ENCODE results near the gene CINP. TPM values are rescaled to one million over a fixed set of nuclear protein-coding genes. Genes with fewer than 3 reads are reported as not detected.

The CINP gene
- total and polyA plus RNA-seq, 2 experiments from 2014 or later: 54.0 to 63.1 TPM

DNA sequence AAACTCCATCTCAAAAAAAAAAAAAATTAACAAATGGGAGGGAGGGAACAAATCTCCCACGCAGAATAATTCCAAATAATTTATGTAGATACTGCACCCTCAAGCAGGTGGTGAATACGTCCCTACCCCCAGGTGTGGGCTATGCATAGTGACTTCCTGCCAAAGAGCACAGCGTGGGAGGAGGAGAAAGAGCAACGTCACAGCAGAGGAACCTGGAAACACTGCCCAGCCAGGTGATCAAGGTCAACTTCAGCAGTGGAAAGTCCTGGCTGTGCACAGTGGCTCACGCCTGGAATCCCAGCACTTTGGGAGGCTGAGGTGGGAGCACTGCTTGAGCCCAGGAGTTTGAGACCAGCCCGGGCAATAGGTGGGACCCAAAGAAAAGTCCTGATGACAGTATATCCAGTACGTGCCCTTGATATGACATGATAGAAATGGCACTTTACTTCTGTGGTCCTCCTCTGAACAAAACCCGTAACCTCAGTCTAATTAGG lies 9.5 kb downstream of the CINP start:
- Histone ChIP-seq H3K4me3 (no peak overlapping the region), H3K9me2 (ENCODE audit: insufficient read depth) (no peaks in the 10 kb centered on the region), H2AFZ (no peak overlapping the region), H3F3A (replicated peaks; ENCODE audit: low read depth) (0 out of 2 replicates have a peak, but pooled peaks cover 7% of the 10 kb centered on the region), H3K27me3 (ENCODE audit: insufficient read depth) (no peaks in the 10 kb centered on the region), H3K79me2 (replicated peaks; ENCODE audit: insufficient read depth) (no peaks in the 10 kb centered on the region), H4K20me1 (replicated peaks; ENCODE audit: insufficient read depth) (no peaks in the 10 kb centered on the region; the same call in 1 of the 2 replicates), H3K27ac (ENCODE audit: low read depth) (no peak overlapping the region), H3K4me2 (no peak overlapping the region), H3K4me1 (ENCODE audit: insufficient read depth) (no peaks in the 10 kb centered on the region), H3K36me3 (ENCODE audit: insufficient read depth) (peaks cover 13% of the 10 kb centered on the region)
- Mint-ChIP-seq H3K4me1 (no peaks in the 10 kb centered on the region), H3K36me3 (ENCODE audit: low read depth) (peaks cover 40% of the 10 kb centered on the region), H3K27ac (no peak overlapping the region), H3K27me3 (ENCODE audit: insufficient read depth, low read depth, poor library complexity) (peaks cover 4% of the 10 kb centered on the region), H3K9me3 (no peaks in the 10 kb centered on the region), H3K4me3 (no peak overlapping the region)
- ATAC-seq (no peak), DNase-seq (ENCODE audit: low spot score) (no peak)
- no peak for TF ChIP-seq ZNF114 (CRISPR knock-in tag; IDR thresholded peaks at IDR 0.05)
- no peak for TF ChIP-seq POLR2AphosphoS5 (IDR thresholded peaks at IDR 0.05; ENCODE audit: low read depth)
- no peak for TF ChIP-seq EZH2phosphoT487 (IDR thresholded peaks at IDR 0.05; ENCODE audit: unreplicated experiment)
- TF ChIP-seq, protein P1, sequence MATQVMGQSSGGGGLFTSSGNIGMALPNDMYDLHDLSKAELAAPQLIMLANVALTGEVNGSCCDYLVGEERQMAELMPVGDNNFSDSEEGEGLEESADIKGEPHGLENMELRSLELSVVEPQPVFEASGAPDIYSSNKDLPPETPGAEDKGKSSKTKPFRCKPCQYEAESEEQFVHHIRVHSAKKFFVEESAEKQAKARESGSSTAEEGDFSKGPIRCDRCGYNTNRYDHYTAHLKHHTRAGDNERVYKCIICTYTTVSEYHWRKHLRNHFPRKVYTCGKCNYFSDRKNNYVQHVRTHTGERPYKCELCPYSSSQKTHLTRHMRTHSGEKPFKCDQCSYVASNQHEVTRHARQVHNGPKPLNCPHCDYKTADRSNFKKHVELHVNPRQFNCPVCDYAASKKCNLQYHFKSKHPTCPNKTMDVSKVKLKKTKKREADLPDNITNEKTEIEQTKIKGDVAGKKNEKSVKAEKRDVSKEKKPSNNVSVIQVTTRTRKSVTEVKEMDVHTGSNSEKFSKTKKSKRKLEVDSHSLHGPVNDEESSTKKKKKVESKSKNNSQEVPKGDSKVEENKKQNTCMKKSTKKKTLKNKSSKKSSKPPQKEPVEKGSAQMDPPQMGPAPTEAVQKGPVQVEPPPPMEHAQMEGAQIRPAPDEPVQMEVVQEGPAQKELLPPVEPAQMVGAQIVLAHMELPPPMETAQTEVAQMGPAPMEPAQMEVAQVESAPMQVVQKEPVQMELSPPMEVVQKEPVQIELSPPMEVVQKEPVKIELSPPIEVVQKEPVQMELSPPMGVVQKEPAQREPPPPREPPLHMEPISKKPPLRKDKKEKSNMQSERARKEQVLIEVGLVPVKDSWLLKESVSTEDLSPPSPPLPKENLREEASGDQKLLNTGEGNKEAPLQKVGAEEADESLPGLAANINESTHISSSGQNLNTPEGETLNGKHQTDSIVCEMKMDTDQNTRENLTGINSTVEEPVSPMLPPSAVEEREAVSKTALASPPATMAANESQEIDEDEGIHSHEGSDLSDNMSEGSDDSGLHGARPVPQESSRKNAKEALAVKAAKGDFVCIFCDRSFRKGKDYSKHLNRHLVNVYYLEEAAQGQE (IDR thresholded peaks at IDR 0.05; ENCODE audit: unreplicated experiment): no peak
- no peak for TF ChIP-seq CREB1 (CRISPR knock-in tag; IDR thresholded peaks at IDR 0.05; ENCODE audit: low read depth)
- TF ChIP-seq EZH2 (IDR thresholded peaks at IDR 0.05; ENCODE audit: low read depth, unreplicated experiment): no peak
- TF ChIP-seq, protein P2, sequence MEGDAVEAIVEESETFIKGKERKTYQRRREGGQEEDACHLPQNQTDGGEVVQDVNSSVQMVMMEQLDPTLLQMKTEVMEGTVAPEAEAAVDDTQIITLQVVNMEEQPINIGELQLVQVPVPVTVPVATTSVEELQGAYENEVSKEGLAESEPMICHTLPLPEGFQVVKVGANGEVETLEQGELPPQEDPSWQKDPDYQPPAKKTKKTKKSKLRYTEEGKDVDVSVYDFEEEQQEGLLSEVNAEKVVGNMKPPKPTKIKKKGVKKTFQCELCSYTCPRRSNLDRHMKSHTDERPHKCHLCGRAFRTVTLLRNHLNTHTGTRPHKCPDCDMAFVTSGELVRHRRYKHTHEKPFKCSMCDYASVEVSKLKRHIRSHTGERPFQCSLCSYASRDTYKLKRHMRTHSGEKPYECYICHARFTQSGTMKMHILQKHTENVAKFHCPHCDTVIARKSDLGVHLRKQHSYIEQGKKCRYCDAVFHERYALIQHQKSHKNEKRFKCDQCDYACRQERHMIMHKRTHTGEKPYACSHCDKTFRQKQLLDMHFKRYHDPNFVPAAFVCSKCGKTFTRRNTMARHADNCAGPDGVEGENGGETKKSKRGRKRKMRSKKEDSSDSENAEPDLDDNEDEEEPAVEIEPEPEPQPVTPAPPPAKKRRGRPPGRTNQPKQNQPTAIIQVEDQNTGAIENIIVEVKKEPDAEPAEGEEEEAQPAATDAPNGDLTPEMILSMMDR (conservative IDR thresholded peaks at IDR 0.05; ENCODE audit: low read depth in 2 of 2): no peak
- TF ChIP-seq, protein P3, sequence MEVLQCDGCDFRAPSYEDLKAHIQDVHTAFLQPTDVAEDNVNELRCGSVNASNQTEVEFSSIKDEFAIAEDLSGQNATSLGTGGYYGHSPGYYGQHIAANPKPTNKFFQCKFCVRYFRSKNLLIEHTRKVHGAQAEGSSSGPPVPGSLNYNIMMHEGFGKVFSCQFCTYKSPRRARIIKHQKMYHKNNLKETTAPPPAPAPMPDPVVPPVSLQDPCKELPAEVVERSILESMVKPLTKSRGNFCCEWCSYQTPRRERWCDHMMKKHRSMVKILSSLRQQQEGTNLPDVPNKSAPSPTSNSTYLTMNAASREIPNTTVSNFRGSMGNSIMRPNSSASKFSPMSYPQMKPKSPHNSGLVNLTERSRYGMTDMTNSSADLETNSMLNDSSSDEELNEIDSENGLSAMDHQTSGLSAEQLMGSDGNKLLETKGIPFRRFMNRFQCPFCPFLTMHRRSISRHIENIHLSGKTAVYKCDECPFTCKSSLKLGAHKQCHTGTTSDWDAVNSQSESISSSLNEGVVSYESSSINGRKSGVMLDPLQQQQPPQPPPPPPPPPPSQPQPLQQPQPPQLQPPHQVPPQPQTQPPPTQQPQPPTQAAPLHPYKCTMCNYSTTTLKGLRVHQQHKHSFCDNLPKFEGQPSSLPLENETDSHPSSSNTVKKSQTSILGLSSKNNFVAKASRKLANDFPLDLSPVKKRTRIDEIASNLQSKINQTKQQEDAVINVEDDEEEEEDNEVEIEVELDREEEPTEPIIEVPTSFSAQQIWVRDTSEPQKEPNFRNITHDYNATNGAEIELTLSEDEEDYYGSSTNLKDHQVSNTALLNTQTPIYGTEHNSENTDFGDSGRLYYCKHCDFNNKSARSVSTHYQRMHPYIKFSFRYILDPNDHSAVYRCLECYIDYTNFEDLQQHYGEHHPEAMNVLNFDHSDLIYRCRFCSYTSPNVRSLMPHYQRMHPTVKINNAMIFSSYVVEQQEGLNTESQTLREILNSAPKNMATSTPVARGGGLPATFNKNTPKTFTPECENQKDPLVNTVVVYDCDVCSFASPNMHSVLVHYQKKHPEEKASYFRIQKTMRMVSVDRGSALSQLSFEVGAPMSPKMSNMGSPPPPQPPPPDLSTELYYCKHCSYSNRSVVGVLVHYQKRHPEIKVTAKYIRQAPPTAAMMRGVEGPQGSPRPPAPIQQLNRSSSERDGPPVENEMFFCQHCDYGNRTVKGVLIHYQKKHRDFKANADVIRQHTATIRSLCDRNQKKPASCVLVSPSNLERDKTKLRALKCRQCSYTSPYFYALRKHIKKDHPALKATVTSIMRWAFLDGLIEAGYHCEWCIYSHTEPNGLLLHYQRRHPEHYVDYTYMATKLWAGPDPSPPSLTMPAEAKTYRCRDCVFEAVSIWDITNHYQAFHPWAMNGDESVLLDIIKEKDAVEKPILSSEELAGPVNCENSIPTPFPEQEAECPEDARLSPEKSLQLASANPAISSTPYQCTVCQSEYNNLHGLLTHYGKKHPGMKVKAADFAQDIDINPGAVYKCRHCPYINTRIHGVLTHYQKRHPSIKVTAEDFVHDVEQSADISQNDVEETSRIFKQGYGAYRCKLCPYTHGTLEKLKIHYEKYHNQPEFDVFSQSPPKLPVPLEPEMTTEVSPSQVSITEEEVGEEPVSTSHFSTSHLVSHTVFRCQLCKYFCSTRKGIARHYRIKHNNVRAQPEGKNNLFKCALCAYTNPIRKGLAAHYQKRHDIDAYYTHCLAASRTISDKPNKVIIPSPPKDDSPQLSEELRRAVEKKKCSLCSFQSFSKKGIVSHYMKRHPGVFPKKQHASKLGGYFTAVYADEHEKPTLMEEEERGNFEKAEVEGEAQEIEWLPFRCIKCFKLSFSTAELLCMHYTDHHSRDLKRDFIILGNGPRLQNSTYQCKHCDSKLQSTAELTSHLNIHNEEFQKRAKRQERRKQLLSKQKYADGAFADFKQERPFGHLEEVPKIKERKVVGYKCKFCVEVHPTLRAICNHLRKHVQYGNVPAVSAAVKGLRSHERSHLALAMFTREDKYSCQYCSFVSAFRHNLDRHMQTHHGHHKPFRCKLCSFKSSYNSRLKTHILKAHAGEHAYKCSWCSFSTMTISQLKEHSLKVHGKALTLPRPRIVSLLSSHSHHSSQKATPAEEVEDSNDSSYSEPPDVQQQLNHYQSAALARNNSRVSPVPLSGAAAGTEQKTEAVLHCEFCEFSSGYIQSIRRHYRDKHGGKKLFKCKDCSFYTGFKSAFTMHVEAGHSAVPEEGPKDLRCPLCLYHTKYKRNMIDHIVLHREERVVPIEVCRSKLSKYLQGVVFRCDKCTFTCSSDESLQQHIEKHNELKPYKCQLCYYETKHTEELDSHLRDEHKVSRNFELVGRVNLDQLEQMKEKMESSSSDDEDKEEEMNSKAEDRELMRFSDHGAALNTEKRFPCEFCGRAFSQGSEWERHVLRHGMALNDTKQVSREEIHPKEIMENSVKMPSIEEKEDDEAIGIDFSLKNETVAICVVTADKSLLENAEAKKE (CRISPR knock-in tag; IDR thresholded peaks at IDR 0.05): no peak
- TF ChIP-seq STAT1 (IDR thresholded peaks at IDR 0.05; ENCODE audit: unreplicated experiment): no peak
- no peak for TF ChIP-seq ZNF331 (CRISPR knock-in tag; IDR thresholded peaks at IDR 0.05; ENCODE audit: low read depth)
- TF ChIP-seq, protein P4, sequence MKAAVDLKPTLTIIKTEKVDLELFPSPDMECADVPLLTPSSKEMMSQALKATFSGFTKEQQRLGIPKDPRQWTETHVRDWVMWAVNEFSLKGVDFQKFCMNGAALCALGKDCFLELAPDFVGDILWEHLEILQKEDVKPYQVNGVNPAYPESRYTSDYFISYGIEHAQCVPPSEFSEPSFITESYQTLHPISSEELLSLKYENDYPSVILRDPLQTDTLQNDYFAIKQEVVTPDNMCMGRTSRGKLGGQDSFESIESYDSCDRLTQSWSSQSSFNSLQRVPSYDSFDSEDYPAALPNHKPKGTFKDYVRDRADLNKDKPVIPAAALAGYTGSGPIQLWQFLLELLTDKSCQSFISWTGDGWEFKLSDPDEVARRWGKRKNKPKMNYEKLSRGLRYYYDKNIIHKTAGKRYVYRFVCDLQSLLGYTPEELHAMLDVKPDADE (IDR thresholded peaks at IDR 0.05): no peak
- TF ChIP-seq NANOG (IDR thresholded peaks at IDR 0.05; ENCODE audit: borderline replicate concordance): no peak
